HepG2 (cell line): ENCODE results near the gene SERPINI1. TPM values are rescaled to one million over a fixed set of nuclear protein-coding genes. Genes with fewer than 3 reads are reported as not detected.

Experiments used
- ATAC-seq: fragments of 200-7000 bp; cut with Tn5 transposase; 3 replicates; pipeline ENCODE4 v1.9.1; 2020; ENCODE audit warnings: mild to moderate bottlenecking, moderate library complexity
- BruUV-seq: library from RNA; stranded (reverse); fragments of 400-500 nt; replicated peaks from 2 replicates; lab custom pipeline; 2021; lab: Mats Ljungman, UMichigan
- CTCF ChIA-PET: fragments of 300-600 bp; formaldehyde crosslinking; extraction: SDS; loops from one replicate; lab custom pipeline; 2021; ENCODE audit warnings: low total read pairs, inconsistent platforms, low intra/inter-chr PET ratio; lab: Yijun Ruan, JAX
- POLR2A ChIA-PET: fragments of 350-600 bp; sonication (Branson Sonifier 250); formaldehyde crosslinking; loops from one replicate; lab custom pipeline; 2020; ENCODE audit warnings: antibody characterized with exemption, inconsistent platforms; lab: Yijun Ruan, JAX
- DNase-seq: peaks from one replicate; pipeline ENCODE4 v3.0.0-alpha.2; 2015; ENCODE audit warnings: low spot score
- FAIRE-seq: peaks from 3 replicates; lab custom pipeline; 2011; peaks lifted over from hg19 to GRCh38; lab: Jason Lieb, UNC
- H2AFZ ChIP-seq: one replicate; pipeline ENCODE4 v1.6.1; 2011; ENCODE audit warnings: low read length, inconsistent platforms
- H3K27ac ChIP-seq: fragments of 300-600 bp; 3 replicates; pipeline ENCODE4 v1.8.0; 2011; ENCODE audit warnings: mixed run types, mild to moderate bottlenecking, mixed read lengths, low read length, inconsistent platforms; ENCODE audit not compliant: insufficient read depth; ENCODE audit errors: extremely low read length
- H3K27me3 ChIP-seq, 2 experiments: fragments of 200-600 bp in 1 of 2; 2 replicates in 1 of 2; 3 replicates in 1 of 2; pipeline versions ENCODE4 v1.6.0 to v1.8.0; 2011; ENCODE audit warnings: low read length in 2 of 2, mild to moderate bottlenecking in 2 of 2, moderate library complexity in 2 of 2, inconsistent platforms in 1 of 2; ENCODE audit not compliant: insufficient read depth in 2 of 2, control insufficient read depth in 1 of 2
- H3K36me3 ChIP-seq, 2 experiments: fragments of 200-600 bp in 1 of 2; replicated peaks in 1 of 2; 2 replicates in 1 of 2; 3 replicates in 1 of 2; pipeline versions ENCODE4 v1.5.1 to v1.8.0; 2011; ENCODE audit warnings: low read length in 2 of 2, inconsistent platforms in 1 of 2; ENCODE audit not compliant: insufficient read depth in 2 of 2, control insufficient read depth in 1 of 2
- H3K4me1 ChIP-seq: 2 replicates; pipeline ENCODE4 v1.5.1; 2012; ENCODE audit warnings: low read length, inconsistent platforms; ENCODE audit not compliant: insufficient read depth
- H3K4me2 ChIP-seq: 2 replicates; pipeline ENCODE4 v1.6.0; 2011; ENCODE audit warnings: low read depth, low read length, inconsistent platforms
- H3K4me3 ChIP-seq, 3 experiments: fragments of 200-600 bp in 1 of 3; sonication (generic), shearing (Covaris generic) in 1 of 3; replicated peaks in 1 of 3; 2 replicates each; pipeline ENCODE4 v1.5.1; 2011 to 2016; ENCODE audit warnings: low read length in 3 of 3, inconsistent platforms in 2 of 3, low read depth in 2 of 3, mild to moderate bottlenecking in 2 of 3, control low read depth in 1 of 3, mixed read lengths in 1 of 3; ENCODE audit not compliant: insufficient read depth in 1 of 3
- H3K79me2 ChIP-seq: one replicate; pipeline ENCODE4 v1.6.1; 2011; ENCODE audit warnings: low read length, inconsistent platforms; ENCODE audit not compliant: insufficient read depth
- H3K9ac ChIP-seq: 2 replicates; pipeline ENCODE4 v1.6.0; 2011; ENCODE audit warnings: mild to moderate bottlenecking, low read depth, low read length, inconsistent platforms; ENCODE audit not compliant: insufficient read depth
- H3K9me3 ChIP-seq: 2 replicates; pipeline ENCODE4 v1.5.1; 2012; ENCODE audit warnings: mild to moderate bottlenecking, low read length
- H4K20me1 ChIP-seq: 2 replicates; pipeline ENCODE4 v1.6.0; 2011; ENCODE audit warnings: inconsistent platforms, mild to moderate bottlenecking, low read length, moderate library complexity; ENCODE audit not compliant: insufficient read depth
- ARHGAP35 ChIP-seq: sonication (generic); formaldehyde crosslinking; IDR thresholded peaks from 2 replicates; pipeline ENCODE4 v1.9.0; 2022; ENCODE audit warnings: mild to moderate bottlenecking, inconsistent platforms, moderate library complexity, missing genetic modification reagents, borderline replicate concordance
- MAFK ChIP-seq, 2 experiments: IDR thresholded peaks in 1 of 2; conservative IDR thresholded peaks in 1 of 2; 2 replicates each; pipeline ENCODE4 v1.6.1; 2011; ENCODE audit warnings: improper control_type of control experiment in 2 of 2, low read length in 2 of 2
- ZNF263 ChIP-seq: sonication (generic); formaldehyde crosslinking; IDR thresholded peaks from 2 replicates; pipeline ENCODE4 v1.4.0; 2020; ENCODE audit warnings: missing genetic modification reagents
- ZNF446 ChIP-seq: sonication (generic); formaldehyde crosslinking; IDR thresholded peaks from 2 replicates; pipeline ENCODE4 v1.5.0; 2020; ENCODE audit warnings: mild to moderate bottlenecking, missing genetic modification reagents
- ZNF547 ChIP-seq: sonication (generic); formaldehyde crosslinking; IDR thresholded peaks from 2 replicates; pipeline ENCODE4 v1.5.1; 2020; ENCODE audit warnings: mild to moderate bottlenecking, missing genetic modification reagents
- ZSCAN20 ChIP-seq: sonication (generic); formaldehyde crosslinking; IDR thresholded peaks from 2 replicates; pipeline ENCODE4 v1.4.0; 2020; ENCODE audit warnings: missing genetic modification reagents, mild to moderate bottlenecking, borderline replicate concordance
- WGBS: methylation state at CpG from one replicate; pipeline ENCODE4 v1.1.6; 2017; ENCODE audit warnings: low lambda C conversion rate; 5-methylcytosine and 5-hydroxymethylcytosine counted together
- in situ Hi-C: cut with HindIII; loops from 2 replicates; pipeline ENCODE4 v1.10.0; 2017; ENCODE audit warnings: low pct_unique_long_range_greater_than_20kb; ENCODE audit not compliant: extremely low pct_ligation_motif_present
- intact Hi-C: fragments of 100-400 bp; cut with micrococcal nuclease; formaldehyde crosslinking; loops from one replicate; pipeline ENCODE4 v1.10.0; 2022; ENCODE audit not compliant: unreplicated experiment
- polyA plus RNA-seq, 8 experiments: library from polyadenylated mRNA; depleted of rRNA in 3 of 8; stranded (reverse) in 7 of 8; unstranded in 1 of 8; fragments of >200 nt; fragmentation: Illumina TruSeq in 4 of 8; extraction: Trizol in 4 of 8; gene quantifications; 2 replicates each; pipeline versions ENCODE4 v1.2.1 to v1.2.3, GENCODE V29; 2011 to 2016; ENCODE audit warnings: low read depth in 4 of 8, missing spikeins in 1 of 8, mixed read lengths in 1 of 8; ENCODE audit not compliant: insufficient read depth in 1 of 8
- total RNA-seq, 5 experiments: library from RNA; depleted of rRNA; stranded (reverse); fragments of >200 nt; fragmentation: Illumina TruSeq; extraction: Trizol; gene quantifications; 2 replicates each; pipeline ENCODE4 v1.2.3, GENCODE V29; 2016; ENCODE audit warnings: low read depth in 1 of 5
- TF ChIP-seq, protein P1 (sequence below): sonication (generic); formaldehyde crosslinking; IDR thresholded peaks from 2 replicates; pipeline ENCODE4 v1.5.1; 2020; ENCODE audit warnings: missing genetic modification reagents, mild to moderate bottlenecking, borderline replicate concordance
- TF ChIP-seq, protein P2 (sequence below): sonication (generic); formaldehyde crosslinking; IDR thresholded peaks from 2 replicates; pipeline ENCODE4 v1.5.0; 2020; ENCODE audit warnings: mild to moderate bottlenecking, missing genetic modification reagents
- TF ChIP-seq, protein P3 (sequence below): sonication (generic); formaldehyde crosslinking; IDR thresholded peaks from 2 replicates; pipeline ENCODE4 v1.4.0; 2020; ENCODE audit warnings: missing genetic modification reagents

SERPINI1 gene
- total and polyA plus RNA-seq, 2 of the 13 experiments (the other 11 are each of a cell fraction or from before 2014, with no cell fraction given) = 14.7 to 58.0 TPM

DNA sequence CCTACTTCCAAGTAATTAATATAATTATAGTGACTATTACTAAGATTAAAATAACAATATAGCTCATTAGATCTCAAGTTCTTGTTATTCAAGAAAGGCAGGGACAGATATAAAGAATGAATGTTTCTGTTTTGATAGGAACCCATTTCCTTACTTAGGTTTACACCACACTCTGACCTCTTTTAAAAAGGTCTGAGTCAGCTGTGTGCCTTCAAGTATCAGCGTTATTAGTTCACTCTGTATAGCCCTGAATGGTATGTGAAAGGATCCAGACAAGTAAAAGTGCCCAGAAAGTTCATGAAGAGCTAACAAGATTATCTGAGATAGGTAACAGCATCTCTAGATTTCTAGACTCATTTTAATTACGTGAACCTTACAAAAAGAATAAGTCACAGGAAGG lies 29.7 kb upstream of the SERPINI1 start:
- ATAC-seq (no peak), FAIRE-seq (no peak), DNase-seq (no peak)
- no peak overlapping the region for H3K4me2 ChIP-seq
- no peaks in the 10 kb centered on the region for H3K4me1 ChIP-seq
- 100% methylated on average over 2 of the region's 2 CpGs for WGBS
- H3K4me3 ChIP-seq = no peak overlapping the region
- peaks cover 8% of the 10 kb centered on the region for H3K79me2 ChIP-seq
- H4K20me1 ChIP-seq = 0 out of 2 replicates have a peak, but pooled peaks cover 4% of the 10 kb centered on the region
- in situ Hi-C loops = no loop called here
- no peak overlapping the region for H3K9ac ChIP-seq
- no peak overlapping the region for H3K27ac ChIP-seq
- BruUV-seq = no TSS peak
- ChIA-PET CTCF (no interaction called here), POLR2A (no interaction called here)
- no peak overlapping the region for H2AFZ ChIP-seq
- peaks cover 11 to 31% of the 10 kb centered on the region in 2 experiments for H3K36me3 ChIP-seq
- intact Hi-C loops = no loop called here
- H3K9me3 ChIP-seq = no peaks in the 10 kb centered on the region
- TF ChIP-seq MAFK (conservative IDR thresholded peaks at IDR 0.05 in 1 of 2, IDR thresholded peaks at IDR 0.05 in 1 of 2; ENCODE audit: low read length in 2 of 2) (peak in 1 of 2 experiments; percentile 15; a peak in 1 of 4 replicates), ZNF263 (no peak), ZNF446 (CRISPR knock-in tag) (no peak)
- no peaks in the 10 kb centered on the region for H3K27me3 ChIP-seq

DNA sequence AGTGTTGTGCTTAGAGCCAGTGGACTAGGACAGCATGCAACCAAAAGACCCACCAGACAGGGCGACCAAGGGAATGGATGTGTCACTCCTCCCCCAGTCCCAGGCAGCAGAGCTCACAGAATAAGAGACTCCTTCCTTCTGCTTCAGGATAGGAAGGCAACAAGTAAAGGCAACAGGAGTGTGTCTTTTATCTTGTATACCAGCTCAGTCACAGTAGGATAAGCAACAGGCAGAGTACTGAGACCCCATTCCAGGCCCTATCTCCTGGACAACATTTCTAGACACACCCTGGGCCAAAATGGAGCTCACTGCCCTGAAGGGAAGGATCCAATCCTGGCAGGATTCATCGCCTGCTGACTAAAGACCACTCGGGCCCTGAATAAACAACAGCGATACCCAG lies 25.8 kb upstream of the SERPINI1 start:
- Histone ChIP-seq H3K27me3 (no peaks in the 10 kb centered on the region), H3K4me3 (no peak overlapping the region), H3K9me3 (no peaks in the 10 kb centered on the region), H3K27ac (no peak overlapping the region), H3K9ac (no peak overlapping the region), H4K20me1 (0 out of 2 replicates have a peak, but pooled peaks cover 4% of the 10 kb centered on the region), H3K79me2 (peaks cover 37% of the 10 kb centered on the region), H3K36me3 (peaks cover 7 to 26% of the 10 kb centered on the region in 2 experiments), H3K4me1 (no peaks in the 10 kb centered on the region), H3K4me2 (no peak overlapping the region), H2AFZ (no peak overlapping the region)
- intact Hi-C loops = no loop called here
- no peak for FAIRE-seq
- POLR2A ChIA-PET = interaction anchor here (2.0 kb wide), 1 partner anchor 26 kb away, joined by 4 read pairs; the partner anchor contains the start of gene SERPINI1
- no peak for ATAC-seq
- in situ Hi-C loops = no loop called here
- CTCF ChIA-PET = no interaction called here
- 100% methylated on average over 3 of the region's 4 CpGs for WGBS
- no peak for DNase-seq
- BruUV-seq = no TSS peak
- TF ChIP-seq, protein P1, sequence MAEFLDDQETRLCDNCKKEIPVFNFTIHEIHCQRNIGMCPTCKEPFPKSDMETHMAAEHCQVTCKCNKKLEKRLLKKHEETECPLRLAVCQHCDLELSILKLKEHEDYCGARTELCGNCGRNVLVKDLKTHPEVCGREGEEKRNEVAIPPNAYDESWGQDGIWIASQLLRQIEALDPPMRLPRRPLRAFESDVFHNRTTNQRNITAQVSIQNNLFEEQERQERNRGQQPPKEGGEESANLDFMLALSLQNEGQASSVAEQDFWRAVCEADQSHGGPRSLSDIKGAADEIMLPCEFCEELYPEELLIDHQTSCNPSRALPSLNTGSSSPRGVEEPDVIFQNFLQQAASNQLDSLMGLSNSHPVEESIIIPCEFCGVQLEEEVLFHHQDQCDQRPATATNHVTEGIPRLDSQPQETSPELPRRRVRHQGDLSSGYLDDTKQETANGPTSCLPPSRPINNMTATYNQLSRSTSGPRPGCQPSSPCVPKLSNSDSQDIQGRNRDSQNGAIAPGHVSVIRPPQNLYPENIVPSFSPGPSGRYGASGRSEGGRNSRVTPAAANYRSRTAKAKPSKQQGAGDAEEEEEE (CRISPR knock-in tag) = no peak
- TF ChIP-seq, protein P2, sequence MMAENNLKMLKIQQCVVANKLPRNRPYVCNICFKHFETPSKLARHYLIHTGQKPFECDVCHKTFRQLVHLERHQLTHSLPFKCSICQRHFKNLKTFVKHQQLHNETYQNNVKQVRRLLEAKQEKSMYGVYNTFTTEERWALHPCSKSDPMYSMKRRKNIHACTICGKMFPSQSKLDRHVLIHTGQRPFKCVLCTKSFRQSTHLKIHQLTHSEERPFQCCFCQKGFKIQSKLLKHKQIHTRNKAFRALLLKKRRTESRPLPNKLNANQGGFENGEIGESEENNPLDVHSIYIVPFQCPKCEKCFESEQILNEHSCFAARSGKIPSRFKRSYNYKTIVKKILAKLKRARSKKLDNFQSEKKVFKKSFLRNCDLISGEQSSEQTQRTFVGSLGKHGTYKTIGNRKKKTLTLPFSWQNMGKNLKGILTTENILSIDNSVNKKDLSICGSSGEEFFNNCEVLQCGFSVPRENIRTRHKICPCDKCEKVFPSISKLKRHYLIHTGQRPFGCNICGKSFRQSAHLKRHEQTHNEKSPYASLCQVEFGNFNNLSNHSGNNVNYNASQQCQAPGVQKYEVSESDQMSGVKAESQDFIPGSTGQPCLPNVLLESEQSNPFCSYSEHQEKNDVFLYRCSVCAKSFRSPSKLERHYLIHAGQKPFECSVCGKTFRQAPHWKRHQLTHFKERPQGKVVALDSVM = no peak
- TF ChIP-seq ZNF547 = no peak
- TF ChIP-seq ZSCAN20 = no peak
- TF ChIP-seq, protein P3, sequence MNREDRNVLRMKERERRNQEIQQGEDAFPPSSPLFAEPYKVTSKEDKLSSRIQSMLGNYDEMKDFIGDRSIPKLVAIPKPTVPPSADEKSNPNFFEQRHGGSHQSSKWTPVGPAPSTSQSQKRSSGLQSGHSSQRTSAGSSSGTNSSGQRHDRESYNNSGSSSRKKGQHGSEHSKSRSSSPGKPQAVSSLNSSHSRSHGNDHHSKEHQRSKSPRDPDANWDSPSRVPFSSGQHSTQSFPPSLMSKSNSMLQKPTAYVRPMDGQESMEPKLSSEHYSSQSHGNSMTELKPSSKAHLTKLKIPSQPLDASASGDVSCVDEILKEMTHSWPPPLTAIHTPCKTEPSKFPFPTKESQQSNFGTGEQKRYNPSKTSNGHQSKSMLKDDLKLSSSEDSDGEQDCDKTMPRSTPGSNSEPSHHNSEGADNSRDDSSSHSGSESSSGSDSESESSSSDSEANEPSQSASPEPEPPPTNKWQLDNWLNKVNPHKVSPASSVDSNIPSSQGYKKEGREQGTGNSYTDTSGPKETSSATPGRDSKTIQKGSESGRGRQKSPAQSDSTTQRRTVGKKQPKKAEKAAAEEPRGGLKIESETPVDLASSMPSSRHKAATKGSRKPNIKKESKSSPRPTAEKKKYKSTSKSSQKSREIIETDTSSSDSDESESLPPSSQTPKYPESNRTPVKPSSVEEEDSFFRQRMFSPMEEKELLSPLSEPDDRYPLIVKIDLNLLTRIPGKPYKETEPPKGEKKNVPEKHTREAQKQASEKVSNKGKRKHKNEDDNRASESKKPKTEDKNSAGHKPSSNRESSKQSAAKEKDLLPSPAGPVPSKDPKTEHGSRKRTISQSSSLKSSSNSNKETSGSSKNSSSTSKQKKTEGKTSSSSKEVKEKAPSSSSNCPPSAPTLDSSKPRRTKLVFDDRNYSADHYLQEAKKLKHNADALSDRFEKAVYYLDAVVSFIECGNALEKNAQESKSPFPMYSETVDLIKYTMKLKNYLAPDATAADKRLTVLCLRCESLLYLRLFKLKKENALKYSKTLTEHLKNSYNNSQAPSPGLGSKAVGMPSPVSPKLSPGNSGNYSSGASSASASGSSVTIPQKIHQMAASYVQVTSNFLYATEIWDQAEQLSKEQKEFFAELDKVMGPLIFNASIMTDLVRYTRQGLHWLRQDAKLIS = no peak
- TF ChIP-seq ARHGAP35 (CRISPR knock-in tag) = no peak
